22Rv1 (cell line): ENCODE results near the gene ZNF41.

Experiments used
- ZFX ChIP-seq: fragments of 450-650 bp; IDR thresholded peaks from 2 replicates; pipeline ENCODE4 v1.6.1; 2017; ENCODE audit warnings: antibody characterized with exemption, borderline replicate concordance
- TF ChIP-seq, protein P1 (sequence below): fragments of 450-650 bp; IDR thresholded peaks from 2 replicates; pipeline ENCODE4 v1.5.1; 2017; ENCODE audit warnings: mild to moderate bottlenecking

DNA sequence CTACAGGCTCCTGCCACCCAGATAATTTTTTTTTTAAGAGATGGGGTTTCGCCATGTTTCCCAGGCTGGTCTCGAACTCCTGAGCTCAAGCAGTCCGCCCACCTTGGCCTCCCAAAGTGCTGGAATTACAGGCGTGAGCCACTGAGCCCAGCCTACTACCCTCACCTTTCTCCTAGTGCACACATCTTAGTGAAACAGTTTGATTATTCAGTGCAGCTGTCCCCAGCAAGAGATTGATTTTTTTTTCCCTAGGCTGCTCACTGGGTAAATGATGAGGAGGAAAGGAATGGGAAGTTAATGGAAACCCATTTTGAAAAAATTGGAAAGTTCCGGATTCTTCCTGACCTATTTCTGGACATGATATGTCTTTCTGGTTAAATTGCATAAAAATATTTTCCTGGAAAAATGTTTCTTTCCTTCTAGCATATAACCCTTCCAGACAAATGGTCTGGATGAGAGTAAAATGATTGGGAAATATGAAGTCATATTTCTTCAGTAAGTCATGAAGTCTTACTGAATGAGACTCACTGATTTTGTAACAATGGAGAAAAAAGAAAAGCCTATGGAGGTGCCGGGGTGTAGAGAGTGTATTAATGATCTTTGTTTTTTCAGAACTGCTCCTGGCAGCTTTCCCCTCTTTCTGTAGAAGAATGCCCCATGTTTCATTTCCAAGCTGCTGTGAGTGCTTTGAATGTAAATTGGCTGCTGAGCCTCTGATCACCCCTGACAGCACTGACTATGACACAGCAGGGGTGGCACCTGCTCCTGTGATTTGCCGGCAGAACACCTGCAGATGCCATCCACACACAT, 19.5 kb upstream of the ZNF41 start:
- TF ChIP-seq, protein P1, sequence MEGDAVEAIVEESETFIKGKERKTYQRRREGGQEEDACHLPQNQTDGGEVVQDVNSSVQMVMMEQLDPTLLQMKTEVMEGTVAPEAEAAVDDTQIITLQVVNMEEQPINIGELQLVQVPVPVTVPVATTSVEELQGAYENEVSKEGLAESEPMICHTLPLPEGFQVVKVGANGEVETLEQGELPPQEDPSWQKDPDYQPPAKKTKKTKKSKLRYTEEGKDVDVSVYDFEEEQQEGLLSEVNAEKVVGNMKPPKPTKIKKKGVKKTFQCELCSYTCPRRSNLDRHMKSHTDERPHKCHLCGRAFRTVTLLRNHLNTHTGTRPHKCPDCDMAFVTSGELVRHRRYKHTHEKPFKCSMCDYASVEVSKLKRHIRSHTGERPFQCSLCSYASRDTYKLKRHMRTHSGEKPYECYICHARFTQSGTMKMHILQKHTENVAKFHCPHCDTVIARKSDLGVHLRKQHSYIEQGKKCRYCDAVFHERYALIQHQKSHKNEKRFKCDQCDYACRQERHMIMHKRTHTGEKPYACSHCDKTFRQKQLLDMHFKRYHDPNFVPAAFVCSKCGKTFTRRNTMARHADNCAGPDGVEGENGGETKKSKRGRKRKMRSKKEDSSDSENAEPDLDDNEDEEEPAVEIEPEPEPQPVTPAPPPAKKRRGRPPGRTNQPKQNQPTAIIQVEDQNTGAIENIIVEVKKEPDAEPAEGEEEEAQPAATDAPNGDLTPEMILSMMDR = no peak
- TF ChIP-seq ZFX = no peak
